ENCODE data around the gene CISH. TPM values are rescaled to one million over a fixed set of nuclear protein-coding genes. Genes with fewer than 3 reads are reported as not detected.

The CISH gene
- total RNA-seq, 1 donor = 1.1 TPM

DNA sequence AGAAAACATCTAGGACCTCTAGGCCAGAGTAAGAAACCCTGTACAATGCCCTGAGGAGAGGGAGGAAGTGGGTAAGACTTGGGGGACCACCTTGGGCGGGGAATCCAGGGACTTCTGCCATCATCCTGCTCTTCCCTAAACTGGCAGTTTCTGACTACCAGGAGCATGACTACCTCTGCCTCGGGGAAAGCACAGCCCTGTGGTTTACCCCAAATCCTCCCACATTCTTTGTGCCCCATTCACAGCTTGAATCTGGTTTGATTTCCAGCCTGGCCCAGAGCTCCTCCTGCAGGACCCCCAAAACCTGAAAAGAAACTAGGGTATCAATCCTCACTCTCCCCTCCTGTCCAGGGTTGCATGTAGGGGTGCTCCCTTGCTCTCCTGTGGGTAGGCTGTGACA lies 48.7 kb downstream of the CISH start:
- no peaks in the 10 kb centered on the region for H3K9me3 ChIP-seq (ENCODE audit: low read depth, low read length)
- TF ChIP-seq, protein P1, sequence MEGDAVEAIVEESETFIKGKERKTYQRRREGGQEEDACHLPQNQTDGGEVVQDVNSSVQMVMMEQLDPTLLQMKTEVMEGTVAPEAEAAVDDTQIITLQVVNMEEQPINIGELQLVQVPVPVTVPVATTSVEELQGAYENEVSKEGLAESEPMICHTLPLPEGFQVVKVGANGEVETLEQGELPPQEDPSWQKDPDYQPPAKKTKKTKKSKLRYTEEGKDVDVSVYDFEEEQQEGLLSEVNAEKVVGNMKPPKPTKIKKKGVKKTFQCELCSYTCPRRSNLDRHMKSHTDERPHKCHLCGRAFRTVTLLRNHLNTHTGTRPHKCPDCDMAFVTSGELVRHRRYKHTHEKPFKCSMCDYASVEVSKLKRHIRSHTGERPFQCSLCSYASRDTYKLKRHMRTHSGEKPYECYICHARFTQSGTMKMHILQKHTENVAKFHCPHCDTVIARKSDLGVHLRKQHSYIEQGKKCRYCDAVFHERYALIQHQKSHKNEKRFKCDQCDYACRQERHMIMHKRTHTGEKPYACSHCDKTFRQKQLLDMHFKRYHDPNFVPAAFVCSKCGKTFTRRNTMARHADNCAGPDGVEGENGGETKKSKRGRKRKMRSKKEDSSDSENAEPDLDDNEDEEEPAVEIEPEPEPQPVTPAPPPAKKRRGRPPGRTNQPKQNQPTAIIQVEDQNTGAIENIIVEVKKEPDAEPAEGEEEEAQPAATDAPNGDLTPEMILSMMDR (IDR thresholded peaks at IDR 0.05; ENCODE audit: extremely low read depth, low read depth, low read length) = peak; percentile 26
- peak overlapping the region; percentile 51 for H3K4me2 ChIP-seq (ENCODE audit: insufficient read depth, low read length)
- peaks cover 26% of the 10 kb centered on the region for H3K4me1 ChIP-seq (ENCODE audit: insufficient read depth, low read length)
- peak overlapping the region; percentile 61 for H3K27ac ChIP-seq (ENCODE audit: low read depth, low read length)
- H3K27me3 ChIP-seq (ENCODE audit: insufficient read depth, low read length) = no peaks in the 10 kb centered on the region
- H3K4me3 ChIP-seq (ENCODE audit: insufficient read depth, low read length) = no peak overlapping the region
- no peak overlapping the region for H2AFZ ChIP-seq (ENCODE audit: low read length)
- peaks cover 7% of the 10 kb centered on the region for H3K79me2 ChIP-seq (ENCODE audit: insufficient read depth, low read length)
- H3K36me3 ChIP-seq (ENCODE audit: insufficient read depth, low read length) = peaks cover 4% of the 10 kb centered on the region
- no peaks in the 10 kb centered on the region for H4K20me1 ChIP-seq (ENCODE audit: insufficient read depth, low read length)
- DNase-seq (ENCODE audit: insufficient read length, low spot score, missing footprints) = peak; percentile 98

DNA sequence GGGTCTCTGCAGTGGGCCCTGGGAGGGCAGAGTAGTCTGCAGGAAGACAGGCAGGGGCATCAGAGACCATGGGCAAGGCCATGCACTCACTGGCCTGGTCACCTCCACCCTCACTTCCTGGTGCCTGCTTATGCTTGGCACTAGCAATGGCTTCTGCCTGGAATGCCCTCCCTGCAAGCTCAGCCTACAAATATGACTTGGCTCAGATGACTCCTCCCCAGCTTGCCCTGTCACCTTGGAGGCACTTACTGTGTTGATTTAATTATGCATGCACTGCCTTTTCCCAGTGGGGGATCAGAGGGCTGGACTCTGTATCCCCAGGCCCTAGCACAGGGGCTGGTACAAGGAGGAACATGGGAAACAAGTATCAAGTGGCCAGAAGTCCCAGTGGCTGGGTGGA lies 51.9 kb downstream of the CISH start:
- Histone ChIP-seq H3K36me3 (ENCODE audit: insufficient read depth, low read length) (peaks cover 4% of the 10 kb centered on the region), H3K9me3 (ENCODE audit: low read depth, low read length) (no peaks in the 10 kb centered on the region), H3K4me1 (ENCODE audit: insufficient read depth, low read length) (peaks cover 15% of the 10 kb centered on the region), H3K4me3 (ENCODE audit: insufficient read depth, low read length) (no peak overlapping the region), H4K20me1 (ENCODE audit: insufficient read depth, low read length) (no peaks in the 10 kb centered on the region), H3K4me2 (ENCODE audit: insufficient read depth, low read length) (no peak overlapping the region), H2AFZ (ENCODE audit: low read length) (no peak overlapping the region), H3K79me2 (ENCODE audit: insufficient read depth, low read length) (no peaks in the 10 kb centered on the region), H3K27me3 (ENCODE audit: insufficient read depth, low read length) (no peaks in the 10 kb centered on the region), H3K27ac (ENCODE audit: low read depth, low read length) (no peak overlapping the region)
- no peak for DNase-seq (ENCODE audit: insufficient read length, low spot score, missing footprints)
- TF ChIP-seq, protein P1 (IDR thresholded peaks at IDR 0.05; ENCODE audit: extremely low read depth, low read depth, low read length) = no peak

DNA sequence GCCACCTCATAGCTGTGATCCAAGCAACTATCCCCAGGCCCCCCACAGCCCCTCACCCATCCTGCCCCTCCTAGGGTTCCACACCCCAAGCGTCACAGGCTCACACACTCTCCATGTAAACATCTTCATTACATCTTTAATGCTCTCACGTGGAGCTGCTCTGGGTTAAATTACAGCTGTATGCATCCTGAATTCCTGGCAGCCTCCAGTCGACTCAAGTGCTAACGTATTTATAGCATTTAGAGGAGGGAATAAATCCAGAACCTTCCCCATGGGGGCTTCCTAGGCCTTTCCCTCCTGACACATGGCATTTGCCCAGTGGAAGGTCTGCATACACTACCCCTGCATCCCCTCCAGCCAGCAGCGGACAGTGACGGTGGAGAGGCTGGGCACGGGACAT lies 53.7 kb downstream of the CISH start:
- no peak overlapping the region for H3K27ac ChIP-seq (ENCODE audit: low read depth, low read length)
- no peaks in the 10 kb centered on the region for H3K27me3 ChIP-seq (ENCODE audit: insufficient read depth, low read length)
- H4K20me1 ChIP-seq (ENCODE audit: insufficient read depth, low read length) = no peaks in the 10 kb centered on the region
- TF ChIP-seq, protein P1 (IDR thresholded peaks at IDR 0.05; ENCODE audit: extremely low read depth, low read depth, low read length) = no peak
- peaks cover 12% of the 10 kb centered on the region for H3K4me1 ChIP-seq (ENCODE audit: insufficient read depth, low read length)
- no peaks in the 10 kb centered on the region for H3K79me2 ChIP-seq (ENCODE audit: insufficient read depth, low read length)
- no peaks in the 10 kb centered on the region for H3K9me3 ChIP-seq (ENCODE audit: low read depth, low read length)
- DNase-seq (ENCODE audit: insufficient read length, low spot score, missing footprints) = no peak
- H3K36me3 ChIP-seq (ENCODE audit: insufficient read depth, low read length) = peaks cover 4% of the 10 kb centered on the region
- no peak overlapping the region for H3K4me2 ChIP-seq (ENCODE audit: insufficient read depth, low read length)
- H3K4me3 ChIP-seq (ENCODE audit: insufficient read depth, low read length) = no peak overlapping the region
- no peak overlapping the region for H2AFZ ChIP-seq (ENCODE audit: low read length)

DNA sequence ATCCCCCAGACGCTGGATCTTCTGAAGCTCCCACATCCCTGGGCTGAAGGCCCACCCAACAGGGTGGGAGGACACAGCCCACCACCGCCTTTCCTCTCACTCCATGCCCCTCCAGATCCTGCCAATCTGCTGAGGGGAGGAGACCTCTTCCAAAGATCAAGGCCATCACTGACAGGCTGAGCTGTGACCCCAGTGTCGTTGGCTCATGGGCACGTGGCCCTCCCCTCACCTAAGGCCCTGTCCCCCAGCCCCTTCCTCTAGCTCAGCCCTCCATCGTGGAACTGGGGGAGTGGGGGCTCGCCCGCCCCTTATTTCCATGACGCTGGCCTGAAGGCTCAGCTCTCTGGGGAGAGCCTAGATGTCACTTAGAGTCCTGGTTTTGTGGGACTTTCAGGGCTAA lies 54.5 kb downstream of the CISH start:
- no peak overlapping the region for H3K4me2 ChIP-seq (ENCODE audit: insufficient read depth, low read length)
- TF ChIP-seq, protein P1 (IDR thresholded peaks at IDR 0.05; ENCODE audit: extremely low read depth, low read depth, low read length) = no peak
- no peak overlapping the region for H2AFZ ChIP-seq (ENCODE audit: low read length)
- H3K4me3 ChIP-seq (ENCODE audit: insufficient read depth, low read length) = no peak overlapping the region
- DNase-seq (ENCODE audit: insufficient read length, low spot score, missing footprints) = no peak
- no peaks in the 10 kb centered on the region for H3K9me3 ChIP-seq (ENCODE audit: low read depth, low read length)
- H3K27ac ChIP-seq (ENCODE audit: low read depth, low read length) = no peak overlapping the region
- peaks cover 3% of the 10 kb centered on the region for H3K27me3 ChIP-seq (ENCODE audit: insufficient read depth, low read length)
- peaks cover 4% of the 10 kb centered on the region for H3K36me3 ChIP-seq (ENCODE audit: insufficient read depth, low read length)
- H4K20me1 ChIP-seq (ENCODE audit: insufficient read depth, low read length) = no peaks in the 10 kb centered on the region
- H3K4me1 ChIP-seq (ENCODE audit: insufficient read depth, low read length) = peaks cover 5% of the 10 kb centered on the region
- no peaks in the 10 kb centered on the region for H3K79me2 ChIP-seq (ENCODE audit: insufficient read depth, low read length)

Other genes with a start within 250 kb of the CISH start
- not detected in 2 replicates for gene CACNA2D2, start 108.1 kb downstream of the CISH start, total RNA-seq
- 17.7 and 18.8 TPM in 2 replicates for gene C3orf18, start 44.0 kb downstream of the CISH start, total RNA-seq
- 8.5 and 8.7 TPM in 2 replicates for gene HEMK1, start 42.3 kb downstream of the CISH start, total RNA-seq
- gene MAPKAPK3, start 5.4 kb upstream of the CISH start, total RNA-seq = 56.5 and 66.6 TPM in 2 replicates
- gene DOCK3, start 63.2 kb upstream of the CISH start, total RNA-seq = 0.29 and 0.36 TPM in 2 replicates

Measured in osteoblast (primary cell).